NCI-H82 (cell line): ENCODE measurements around the gene LHX4.

Source experiments
- DNase-seq: peaks from one replicate; lab custom pipeline; 2025; lab: John Stamatoyannopoulos, UW

LHX4 gene

DNA sequence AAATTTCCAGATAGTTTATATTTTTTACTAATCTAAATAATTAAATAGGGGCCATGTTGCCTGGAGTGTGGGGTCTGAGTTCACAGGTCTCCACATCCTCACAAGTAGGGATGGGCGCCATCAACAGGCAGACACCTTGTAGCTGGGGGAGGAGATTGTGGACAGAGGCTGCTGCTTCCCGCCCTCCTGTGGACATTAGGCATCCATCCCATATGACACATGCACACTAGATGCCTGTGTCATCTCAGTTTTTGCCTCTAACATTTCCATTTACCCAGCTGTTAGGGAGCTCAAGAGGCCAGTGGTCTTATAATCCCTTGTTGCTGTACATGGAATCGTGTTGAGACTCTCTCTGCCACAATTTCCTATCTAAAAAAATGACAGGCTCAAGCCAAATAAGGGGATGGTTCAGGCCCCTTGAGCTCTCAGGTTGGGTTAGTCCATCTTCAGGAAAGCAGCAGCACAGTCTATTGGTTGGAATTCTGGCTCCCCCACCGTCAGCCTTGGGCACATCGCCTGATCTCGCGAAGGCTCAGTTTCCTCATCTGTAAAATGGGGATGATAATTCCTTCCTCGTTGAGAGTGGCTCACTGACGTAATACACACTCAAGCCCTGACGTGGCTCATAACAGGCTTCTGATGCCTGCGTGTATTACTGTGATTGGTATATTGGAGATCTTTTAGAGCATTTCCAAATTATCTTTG is 13.6 kb downstream of the LHX4 start:
- peak; percentile 55 for DNase-seq

- DNase-seq, result no peak
Measured at GRCh38 chr1:180244840-180245239, 14.8 kb downstream of the LHX4 start.

GRCh38 chr1:180246579-180246978 is 16.5 kb downstream of the LHX4 start:
- DNase-seq, result no peak

DNA sequence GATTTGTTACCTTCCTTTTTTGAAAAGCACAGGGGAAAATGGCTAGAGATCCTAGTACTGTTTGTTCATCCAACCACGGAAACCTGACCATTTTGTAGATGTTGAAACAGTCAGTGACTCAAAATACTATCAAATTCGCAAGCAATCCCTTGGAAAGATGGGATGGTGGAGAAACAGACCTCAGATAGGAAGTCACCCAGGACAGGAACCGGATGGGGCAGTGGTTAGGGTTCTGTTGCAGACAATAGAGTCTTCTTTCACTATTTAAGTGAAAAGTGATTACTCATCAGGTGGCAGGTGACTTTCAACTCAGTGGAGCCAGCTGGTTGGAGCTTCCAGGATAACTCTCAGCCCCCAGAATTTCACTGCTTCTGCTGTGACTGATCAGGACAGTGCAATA is 17.0 kb downstream of the LHX4 start:
- DNase-seq, result peak; percentile 34

- peak; percentile 31 for DNase-seq
Measured at GRCh38 chr1:180247580-180247979, 17.5 kb downstream of the LHX4 start.

DNA sequence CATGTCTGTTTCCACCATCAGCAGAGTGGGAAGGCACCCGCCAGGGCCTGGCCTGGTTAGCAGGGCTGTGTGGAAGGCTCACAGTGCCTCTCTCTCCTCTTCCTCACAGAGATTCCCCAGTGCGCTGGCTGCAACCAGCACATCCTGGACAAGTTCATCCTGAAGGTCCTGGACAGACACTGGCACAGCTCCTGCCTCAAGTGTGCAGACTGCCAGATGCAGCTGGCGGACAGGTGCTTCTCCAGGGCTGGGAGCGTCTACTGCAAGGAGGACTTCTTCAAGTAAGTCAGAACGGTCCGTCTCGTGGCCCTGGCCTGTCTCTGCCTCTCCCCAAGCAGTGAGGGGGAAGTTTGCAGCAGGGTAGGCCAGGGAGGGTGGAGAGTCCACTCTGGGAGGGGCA is 18.1 kb downstream of the LHX4 start:
- DNase-seq, result no peak

- DNase-seq, result peak; percentile 96
Measured at GRCh38 chr1:180248731-180249681, 18.9 kb downstream of the LHX4 start.

DNA sequence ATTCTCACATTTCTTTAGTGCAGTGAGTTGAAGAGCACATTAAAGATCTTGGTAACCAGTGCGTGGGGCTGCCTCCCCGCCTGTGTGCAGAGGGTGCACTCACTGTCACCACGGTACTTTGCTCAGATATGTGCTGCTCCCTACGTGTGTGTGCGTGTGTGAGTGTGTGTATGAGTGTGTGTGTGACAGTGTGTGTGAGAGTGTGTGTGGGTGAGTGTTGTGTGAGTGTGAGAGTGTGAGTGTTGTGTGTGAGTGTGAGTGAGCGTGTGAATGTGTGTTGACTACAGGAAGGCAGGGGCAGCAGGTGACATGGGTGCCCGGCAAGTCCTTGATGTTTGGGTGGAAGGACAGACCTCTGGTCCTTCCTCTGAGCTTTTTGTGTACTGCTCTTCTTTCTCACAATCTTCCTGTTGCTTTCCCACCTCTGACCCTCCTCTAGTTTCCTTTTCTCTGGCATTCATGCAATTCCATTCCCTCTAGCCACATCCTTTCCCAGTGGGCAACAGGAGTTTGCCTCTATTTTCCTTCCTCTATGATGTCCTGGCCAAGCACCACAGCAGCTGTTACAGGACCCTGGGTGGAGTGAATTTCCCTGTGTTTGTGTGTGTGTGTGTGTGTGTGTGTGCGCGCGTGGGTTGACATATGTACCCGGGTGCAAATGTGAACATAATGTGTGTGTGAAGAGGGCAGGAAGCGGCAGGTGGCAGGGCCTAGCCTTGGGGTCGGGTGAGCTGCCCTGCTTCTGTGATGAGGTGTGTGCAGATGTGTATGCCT is 19.8 kb downstream of the LHX4 start:
- DNase-seq, result no peak

GRCh38 chr1:180250499-180250770 is 20.4 kb downstream of the LHX4 start:
- DNase-seq, result no peak

DNA sequence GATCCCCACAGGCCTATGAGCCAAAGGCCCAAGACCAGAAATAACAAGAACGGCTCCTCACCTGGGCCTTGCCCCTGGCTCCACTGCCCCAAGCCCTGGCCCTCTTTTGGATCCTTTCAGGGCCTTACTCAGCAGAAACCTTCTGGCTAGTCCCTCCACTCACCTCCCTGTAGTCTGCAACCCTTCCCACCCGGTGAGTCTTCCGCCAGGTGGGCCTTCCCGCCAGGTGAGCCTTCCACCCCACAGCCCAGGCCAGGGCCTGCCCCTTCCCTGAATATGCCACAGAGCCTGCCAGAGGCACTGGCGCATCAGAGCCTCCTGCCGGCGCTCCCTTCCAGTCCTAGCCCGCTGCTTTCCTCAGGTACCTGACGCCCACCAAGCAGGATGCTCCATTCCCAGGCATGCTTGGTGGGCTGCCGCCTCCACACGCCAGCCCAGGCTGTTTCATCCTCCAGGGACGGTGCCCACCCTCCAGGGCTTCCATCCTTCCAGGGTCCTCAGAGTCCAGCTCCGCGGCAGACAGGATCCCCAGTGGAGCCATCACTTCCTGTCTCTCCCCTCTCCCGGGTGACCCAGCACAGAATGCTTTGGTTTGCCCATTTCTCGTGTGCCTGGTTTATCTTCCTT is 20.9 kb downstream of the LHX4 start:
- no peak for DNase-seq

GRCh38 chr1:180251526-180252305 is 21.7 kb downstream of the LHX4 start:
- DNase-seq, result no peak

GRCh38 chr1:180252638-180253536 is 22.8 kb downstream of the LHX4 start:
- DNase-seq, result peak; percentile 89

DNA sequence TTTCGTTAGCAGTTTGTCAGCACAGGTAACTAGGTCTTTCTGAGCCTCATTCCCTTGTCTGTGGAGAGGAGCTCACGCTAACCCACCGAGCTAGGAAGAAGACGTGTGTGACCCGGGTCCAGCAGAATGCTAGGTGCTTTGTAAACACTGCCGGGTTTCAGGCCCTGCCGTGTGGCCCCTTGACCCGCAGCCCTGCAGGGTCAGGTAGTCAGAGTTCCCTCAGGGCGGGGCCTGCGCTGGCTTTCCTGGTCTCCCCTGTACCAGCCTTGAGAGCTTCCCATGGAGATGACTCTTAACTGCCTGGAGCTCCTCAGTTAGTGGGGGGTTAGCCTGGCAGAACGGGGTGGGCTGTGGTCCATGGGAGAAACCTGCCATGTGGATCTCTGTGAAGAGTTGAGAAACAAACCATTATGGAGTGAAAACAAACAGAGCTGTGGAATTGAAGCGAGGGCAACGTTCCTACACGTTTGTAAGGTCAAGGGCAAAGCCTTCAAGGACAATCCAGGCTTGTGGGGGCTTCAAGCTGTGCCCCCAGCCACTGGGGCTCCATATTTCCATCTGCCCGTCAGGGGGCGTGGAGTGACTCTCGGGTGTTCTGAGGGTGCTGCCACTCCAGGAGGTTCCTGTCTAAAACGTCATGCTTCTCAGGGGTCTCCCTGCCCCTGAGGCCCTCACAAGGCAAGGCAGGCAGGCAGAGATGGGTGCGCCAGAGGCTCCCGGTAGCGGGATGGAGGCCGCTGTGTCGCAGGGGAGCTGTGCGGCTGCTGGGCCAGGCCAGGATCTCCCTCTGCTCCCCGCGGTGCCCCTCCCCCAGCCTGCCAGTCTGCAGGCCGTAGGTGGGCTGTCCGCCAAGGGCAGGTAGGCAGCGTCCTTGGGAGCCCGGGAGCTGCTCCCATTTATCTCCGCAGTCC is 23.8 kb downstream of the LHX4 start:
- no peak for DNase-seq

GRCh38 chr1:180254496-180254819 is 24.4 kb downstream of the LHX4 start:
- no peak for DNase-seq

- no peak for DNase-seq
Measured at GRCh38 chr1:180254854-180255253, 24.8 kb downstream of the LHX4 start.

GRCh38 chr1:180255536-180256340 is 25.7 kb downstream of the LHX4 start:
- DNase-seq, result peak; percentile 91

- peak; percentile 90 for DNase-seq
Measured at GRCh38 chr1:180256341-180257027, 26.4 kb downstream of the LHX4 start.

- DNase-seq, result no peak
Measured at GRCh38 chr1:180257028-180257386, 26.9 kb downstream of the LHX4 start.
